Peyer's patch (tissue), 4 donors: Measurements from ENCODE around the gene SAPCD2. TPM values are rescaled to one million over a fixed set of nuclear protein-coding genes. Genes with fewer than 3 reads are reported as not detected.

Source experiments
- DNase-seq, 3 donors: peaks; one replicate each; pipeline ENCODE4 v3.0.0-alpha.2; 2017 to 2019
- H3K27ac ChIP-seq, 4 donors: fragments of 200-600 bp; sonication (generic); one replicate each; pipeline ENCODE4 v1.5.1; 2016 to 2019
- H3K27me3 ChIP-seq, 2 donors: fragments of 200-600 bp; sonication (generic); one replicate each; pipeline ENCODE4 v1.5.1; 2019
- H3K36me3 ChIP-seq, 3 donors: fragments of 200-600 bp; sonication (generic); one replicate each; pipeline ENCODE4 v1.5.1; 2016 to 2019
- H3K4me1 ChIP-seq, 4 donors: fragments of 200-600 bp; sonication (generic); one replicate each; pipeline ENCODE4 v1.5.1; 2016 to 2019
- H3K4me3 ChIP-seq, 4 donors: fragments of 200-600 bp; sonication (generic); 1 replicate in 3 of 4; 2 replicates in 1 of 4; pipeline ENCODE4 v1.5.1; 2016 to 2019; ENCODE audit warnings: mild to moderate bottlenecking in 1 of 4
- H3K9me3 ChIP-seq, 4 donors: fragments of 200-600 bp; sonication (generic); one replicate each; pipeline ENCODE4 v1.5.1; 2016 to 2019; ENCODE audit warnings: mild to moderate bottlenecking in 1 of 4
- POLR2A ChIP-seq, 2 donors: fragments of 450-650 bp; IDR thresholded peaks; one replicate each; pipeline ENCODE4 v1.5.1; 2017; ENCODE audit warnings: antibody characterized with exemption in 2 of 2, mild to moderate bottlenecking in 2 of 2, moderate library complexity in 2 of 2
- total RNA-seq, 4 donors: library from RNA; depleted of rRNA; stranded (reverse); fragments of >200 nt; gene quantifications; one replicate each; pipeline ENCODE4 v1.1.0, GENCODE V29; 2016
- TF ChIP-seq, protein P1 (sequence below), 6 experiments: fragments of 450-650 bp in 4 of 6; fragments of 200-600 bp in 2 of 6; sonication (generic) in 1 of 6; IDR thresholded peaks; one replicate each; pipeline ENCODE4 v1.5.1; 2017 to 2019; ENCODE audit warnings: antibody characterized with exemption in 6 of 6, mild to moderate bottlenecking in 3 of 6, moderate library complexity in 1 of 6

SAPCD2 gene
- total RNA-seq, 4 donors from 2014 or later, result 5.6 to 12.4 (median 7.9) TPM

DNA sequence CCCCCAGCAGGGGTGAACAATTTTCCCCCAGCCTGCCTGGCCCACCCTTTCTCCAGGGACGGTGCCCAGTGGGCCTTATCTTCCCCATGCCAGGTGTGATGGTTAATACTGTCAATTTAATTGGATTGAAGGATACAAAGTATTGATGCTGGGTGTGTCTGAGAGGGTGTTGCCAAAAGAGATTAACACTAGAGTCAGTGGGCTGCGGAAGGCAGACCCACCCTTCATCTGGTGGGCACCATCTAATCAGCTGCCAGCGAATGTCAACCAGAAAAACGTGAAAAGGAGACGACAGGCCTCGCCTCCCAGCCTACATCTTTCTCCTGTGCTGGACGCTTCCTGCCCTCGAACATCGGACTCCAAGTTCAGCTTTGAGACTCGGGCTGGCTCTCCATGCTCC lies 32.9 kb downstream of the SAPCD2 start:
- Histone ChIP-seq H3K9me3 (no peaks in the 10 kb centered on the region), H3K36me3 (peaks cover 0 to 13% (median 0%) of the 10 kb centered on the region in 3 donors), H3K4me1 (peaks cover 0 to 16% (median 12%) of the 10 kb centered on the region in 4 donors), H3K27me3 (no peaks in the 10 kb centered on the region), H3K4me3 (no peak overlapping the region), H3K27ac (no peak overlapping the region)
- DNase-seq, result no peak
- TF ChIP-seq POLR2A (IDR thresholded peaks at IDR 0.05), result no peak
- TF ChIP-seq, protein P1, sequence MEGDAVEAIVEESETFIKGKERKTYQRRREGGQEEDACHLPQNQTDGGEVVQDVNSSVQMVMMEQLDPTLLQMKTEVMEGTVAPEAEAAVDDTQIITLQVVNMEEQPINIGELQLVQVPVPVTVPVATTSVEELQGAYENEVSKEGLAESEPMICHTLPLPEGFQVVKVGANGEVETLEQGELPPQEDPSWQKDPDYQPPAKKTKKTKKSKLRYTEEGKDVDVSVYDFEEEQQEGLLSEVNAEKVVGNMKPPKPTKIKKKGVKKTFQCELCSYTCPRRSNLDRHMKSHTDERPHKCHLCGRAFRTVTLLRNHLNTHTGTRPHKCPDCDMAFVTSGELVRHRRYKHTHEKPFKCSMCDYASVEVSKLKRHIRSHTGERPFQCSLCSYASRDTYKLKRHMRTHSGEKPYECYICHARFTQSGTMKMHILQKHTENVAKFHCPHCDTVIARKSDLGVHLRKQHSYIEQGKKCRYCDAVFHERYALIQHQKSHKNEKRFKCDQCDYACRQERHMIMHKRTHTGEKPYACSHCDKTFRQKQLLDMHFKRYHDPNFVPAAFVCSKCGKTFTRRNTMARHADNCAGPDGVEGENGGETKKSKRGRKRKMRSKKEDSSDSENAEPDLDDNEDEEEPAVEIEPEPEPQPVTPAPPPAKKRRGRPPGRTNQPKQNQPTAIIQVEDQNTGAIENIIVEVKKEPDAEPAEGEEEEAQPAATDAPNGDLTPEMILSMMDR (IDR thresholded peaks at IDR 0.05), result no peak

DNA sequence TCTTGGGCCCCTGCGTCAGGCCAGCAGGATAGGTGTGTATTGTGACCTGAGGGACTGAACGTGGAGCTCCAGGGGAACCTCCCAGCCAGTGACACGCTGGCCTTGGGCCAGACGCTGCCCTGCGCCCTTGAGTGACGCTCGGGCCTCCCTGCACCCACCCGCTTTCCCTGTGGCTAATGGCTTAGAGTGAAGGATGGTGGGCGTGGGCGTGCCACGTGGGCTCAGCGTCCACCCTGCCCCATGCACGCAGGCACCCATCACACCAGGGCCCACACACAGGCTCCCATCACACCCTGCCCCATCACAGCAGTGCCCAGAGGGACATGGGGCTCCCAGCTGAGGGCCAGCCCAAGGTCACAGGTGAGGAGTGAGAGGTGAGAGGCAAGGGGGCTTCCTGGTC lies 33.3 kb downstream of the SAPCD2 start:
- TF ChIP-seq POLR2A (IDR thresholded peaks at IDR 0.05), result no peak
- TF ChIP-seq, protein P1 (IDR thresholded peaks at IDR 0.05), result no peak
- Histone ChIP-seq H3K4me1 (peaks cover under 1 to 20% (median 15%) of the 10 kb centered on the region in 4 donors), H3K9me3 (no peaks in the 10 kb centered on the region), H3K27ac (no peak overlapping the region), H3K27me3 (no peaks in the 10 kb centered on the region), H3K4me3 (no peak overlapping the region), H3K36me3 (peaks cover 0 to 13% (median 0%) of the 10 kb centered on the region in 3 donors)
- no peak for DNase-seq

DNA sequence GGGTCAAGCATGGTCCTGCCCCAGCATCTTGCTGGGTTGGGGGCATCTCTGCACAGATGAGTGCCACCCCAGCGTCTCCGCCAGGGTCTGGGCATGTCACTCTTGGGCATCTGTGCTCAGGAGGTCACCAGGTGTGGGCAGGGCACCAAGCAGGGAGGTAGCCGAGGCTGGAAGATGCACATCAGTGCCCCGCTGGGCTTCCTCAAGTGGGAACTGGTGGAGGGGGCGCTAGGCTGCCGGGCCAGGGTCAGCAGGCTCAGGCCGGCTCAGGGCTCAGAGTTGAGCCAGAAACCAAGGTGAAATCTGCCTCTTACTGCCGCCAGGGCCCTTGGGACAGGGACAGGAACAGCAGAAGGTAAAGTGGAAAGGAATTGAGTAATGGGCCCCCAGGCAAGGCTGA lies 34.4 kb downstream of the SAPCD2 start:
- H3K36me3 ChIP-seq, result peaks cover 0 to 13% (median 0%) of the 10 kb centered on the region in 3 donors
- no peak for DNase-seq
- no peak for TF ChIP-seq POLR2A (IDR thresholded peaks at IDR 0.05)
- TF ChIP-seq, protein P1 (IDR thresholded peaks at IDR 0.05), result no peak
- no peak overlapping the region for H3K27ac ChIP-seq
- H3K4me1 ChIP-seq, result peaks cover 10 to 31% (median 25%) of the 10 kb centered on the region in 4 donors
- no peaks in the 10 kb centered on the region for H3K27me3 ChIP-seq
- H3K9me3 ChIP-seq, result no peaks in the 10 kb centered on the region
- no peak overlapping the region for H3K4me3 ChIP-seq

DNA sequence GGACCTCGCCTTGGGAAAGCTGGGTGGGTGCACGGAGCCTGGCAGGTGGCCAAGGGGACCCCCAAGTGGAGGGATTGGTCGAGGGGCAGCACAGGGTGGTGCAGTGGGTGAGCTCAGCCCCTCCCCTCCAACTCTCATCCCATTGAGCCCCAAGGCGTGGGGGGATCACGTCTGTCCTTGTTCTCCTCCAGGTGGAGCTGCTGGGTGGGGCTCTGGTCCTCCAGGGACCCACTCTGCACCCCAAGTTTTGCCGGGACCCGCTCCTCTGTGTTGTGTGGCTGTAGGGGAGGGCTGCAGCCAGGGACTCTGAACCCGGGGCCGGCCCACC lies 34.9 kb downstream of the SAPCD2 start:
- no peaks in the 10 kb centered on the region for H3K9me3 ChIP-seq
- no peak overlapping the region for H3K27ac ChIP-seq
- H3K27me3 ChIP-seq, result no peaks in the 10 kb centered on the region
- H3K4me3 ChIP-seq, result no peak overlapping the region
- H3K4me1 ChIP-seq, result peaks cover 10 to 36% (median 29%) of the 10 kb centered on the region in 4 donors
- H3K36me3 ChIP-seq, result peaks cover 0 to 13% (median 0%) of the 10 kb centered on the region in 3 donors
- TF ChIP-seq, protein P1 (IDR thresholded peaks at IDR 0.05), result no peak
- TF ChIP-seq POLR2A (IDR thresholded peaks at IDR 0.05), result no peak
- DNase-seq, result no peak

DNA sequence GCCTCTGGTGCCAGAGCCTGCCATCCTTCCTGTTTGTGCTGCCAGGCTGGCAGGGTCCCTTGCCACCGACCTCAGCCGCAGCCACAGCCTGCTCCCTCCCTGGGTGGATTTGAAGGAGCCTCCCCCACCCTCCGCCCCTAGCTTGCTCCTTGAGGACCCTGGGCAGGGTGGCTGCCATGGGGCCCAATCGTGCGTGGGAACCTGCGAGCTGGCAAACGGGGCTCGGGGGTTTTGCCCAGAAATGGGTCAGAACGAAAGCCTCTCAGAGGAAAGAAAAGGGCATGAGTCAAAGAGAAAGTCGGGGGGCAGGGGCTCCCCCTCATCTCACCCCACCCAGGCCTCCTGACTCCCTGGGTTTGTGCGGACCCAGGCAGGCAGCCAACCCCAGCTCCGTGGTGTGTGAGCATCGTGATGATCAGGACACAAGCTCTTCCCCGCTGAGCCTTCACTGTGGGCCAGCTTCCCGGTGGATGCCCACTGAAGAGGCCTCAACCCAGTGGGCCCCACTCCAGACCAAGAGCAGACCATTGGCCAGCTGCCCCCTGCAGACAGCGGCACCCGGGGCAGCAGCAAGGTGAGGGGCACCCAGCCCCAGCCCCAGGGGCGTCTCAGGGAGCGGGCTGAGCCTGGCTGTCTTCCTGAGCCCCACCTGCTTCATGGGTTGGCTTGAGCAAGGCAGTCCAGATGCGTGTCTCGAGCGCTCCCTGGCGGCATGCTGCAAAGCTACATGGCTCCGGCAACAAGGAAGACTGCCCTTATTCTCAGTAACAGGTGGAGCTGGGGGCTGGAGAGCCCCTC lies 35.4 kb downstream of the SAPCD2 start:
- no peak for TF ChIP-seq POLR2A (IDR thresholded peaks at IDR 0.05)
- TF ChIP-seq, protein P1 (IDR thresholded peaks at IDR 0.05), result peak; percentile 85 to 96 (median 92)
- H3K4me3 ChIP-seq, result peak overlapping the region in 2 of 4 donors; percentile 10 to 22
- peak overlapping the region in 3 of 4 donors; percentile 23 to 68 (median 25) for H3K27ac ChIP-seq

More for the DNA sequence above, 35.4 kb downstream of the SAPCD2 start:
- Histone ChIP-seq H3K9me3 (no peaks in the 10 kb centered on the region), H3K27me3 (no peaks in the 10 kb centered on the region), H3K36me3 (peaks cover 0 to 7% (median 0%) of the 10 kb centered on the region in 3 donors), H3K4me1 (peaks cover 10 to 40% (median 35%) of the 10 kb centered on the region in 4 donors)
- DNase-seq, result peak; percentile 79 to 92 (median 90)
